NK-92 (cell line): ENCODE results near the gene DGKD.

Source experiments
- DNase-seq: peaks from one replicate; lab custom pipeline; 2025; ENCODE audit not compliant: unreplicated experiment; lab: John Stamatoyannopoulos, UW

DGKD gene

GRCh38 chr2:233473878-233474277, 119.6 kb downstream of the DGKD start:
- no peak for DNase-seq

GRCh38 chr2:233474308-233475160, 120.2 kb downstream of the DGKD start:
- no peak for DNase-seq

GRCh38 chr2:233476063-233476410, 121.7 kb downstream of the DGKD start:
- no peak for DNase-seq

GRCh38 chr2:233476651-233477547, 122.6 kb downstream of the DGKD start:
- DNase-seq: no peak

GRCh38 chr2:233477548-233478433, 123.5 kb downstream of the DGKD start:
- DNase-seq: no peak

GRCh38 chr2:233479616-233480489, 125.6 kb downstream of the DGKD start:
- DNase-seq: no peak

- no peak for DNase-seq
These were observed 126.4 kb downstream of the DGKD start for GRCh38 chr2:233480490-233481202.

GRCh38 chr2:233481368-233482142, 127.3 kb downstream of the DGKD start:
- no peak for DNase-seq

GRCh38 chr2:233482616-233483015, 128.3 kb downstream of the DGKD start:
- no peak for DNase-seq

GRCh38 chr2:233485726-233486125, 131.4 kb downstream of the DGKD start:
- DNase-seq: no peak

- no peak for DNase-seq
These were observed 132.1 kb downstream of the DGKD start for GRCh38 chr2:233486357-233486756.

GRCh38 chr2:233486778-233487552, 132.7 kb downstream of the DGKD start:
- DNase-seq: no peak

- no peak for DNase-seq
These were observed 133.6 kb downstream of the DGKD start for GRCh38 chr2:233487748-233488345.

- DNase-seq: no peak
These were observed 134.8 kb downstream of the DGKD start for GRCh38 chr2:233489143-233489542.

GRCh38 chr2:233489666-233490065, 135.4 kb downstream of the DGKD start:
- no peak for DNase-seq

- no peak for DNase-seq
These were observed 136.5 kb downstream of the DGKD start for GRCh38 chr2:233490831-233491230.

- DNase-seq: no peak
These were observed 137.0 kb downstream of the DGKD start for GRCh38 chr2:233491326-233491725.

- no peak for DNase-seq
These were observed 137.8 kb downstream of the DGKD start for GRCh38 chr2:233492078-233492477.
